Measurements from ENCODE around the gene CDON. TPM values are rescaled to one million over a fixed set of nuclear protein-coding genes. Genes with fewer than 3 reads are reported as not detected.

Gene CDON
- total and polyA plus RNA-seq, 9 donors = 15.0 to 211 (median 124) TPM

DNA sequence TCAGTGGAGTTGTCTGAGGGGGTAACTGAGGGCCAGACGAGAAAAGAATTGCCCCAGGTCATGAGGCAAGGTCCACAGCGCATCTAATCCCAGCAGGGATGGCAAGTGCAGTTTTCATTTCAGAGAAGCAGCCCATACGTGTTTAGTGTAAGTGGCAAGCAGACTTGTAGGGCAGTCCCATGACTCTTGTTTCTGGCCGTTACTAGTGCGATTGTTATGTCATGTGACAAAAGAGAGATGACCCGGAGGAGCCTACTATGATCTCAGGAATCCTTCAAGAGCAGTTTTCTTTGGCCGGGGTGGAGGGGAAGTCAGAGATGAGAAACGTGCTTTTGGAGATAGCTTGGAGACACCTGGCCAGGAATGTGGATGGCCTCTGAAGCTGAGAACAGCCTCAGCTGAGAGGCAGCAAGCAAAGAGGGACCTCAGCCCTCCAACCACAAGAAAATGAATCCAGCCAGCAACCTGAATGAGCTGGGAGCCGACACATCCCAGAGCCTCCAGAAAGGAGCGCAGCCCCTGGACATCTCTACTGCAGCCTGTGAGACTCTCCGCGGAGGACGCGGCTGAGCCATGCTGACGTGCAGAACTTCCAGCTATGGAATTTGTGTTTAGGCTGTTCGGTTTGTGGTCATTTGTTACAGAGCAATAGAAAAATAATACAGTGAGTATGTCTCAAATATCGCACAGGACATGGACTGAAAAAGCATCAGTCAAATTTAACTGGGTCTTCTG lies 44.1 kb upstream of the CDON start:
- no peaks in the 10 kb centered on the region for H3K27me3 ChIP-seq
- intact Hi-C loops (cut with DNase I) = no loop called here
- TF ChIP-seq EP300 (IDR thresholded peaks at IDR 0.05) (no peak), POLR2A (IDR thresholded peaks at IDR 0.05) (no peak)
- TF ChIP-seq, protein P1, sequence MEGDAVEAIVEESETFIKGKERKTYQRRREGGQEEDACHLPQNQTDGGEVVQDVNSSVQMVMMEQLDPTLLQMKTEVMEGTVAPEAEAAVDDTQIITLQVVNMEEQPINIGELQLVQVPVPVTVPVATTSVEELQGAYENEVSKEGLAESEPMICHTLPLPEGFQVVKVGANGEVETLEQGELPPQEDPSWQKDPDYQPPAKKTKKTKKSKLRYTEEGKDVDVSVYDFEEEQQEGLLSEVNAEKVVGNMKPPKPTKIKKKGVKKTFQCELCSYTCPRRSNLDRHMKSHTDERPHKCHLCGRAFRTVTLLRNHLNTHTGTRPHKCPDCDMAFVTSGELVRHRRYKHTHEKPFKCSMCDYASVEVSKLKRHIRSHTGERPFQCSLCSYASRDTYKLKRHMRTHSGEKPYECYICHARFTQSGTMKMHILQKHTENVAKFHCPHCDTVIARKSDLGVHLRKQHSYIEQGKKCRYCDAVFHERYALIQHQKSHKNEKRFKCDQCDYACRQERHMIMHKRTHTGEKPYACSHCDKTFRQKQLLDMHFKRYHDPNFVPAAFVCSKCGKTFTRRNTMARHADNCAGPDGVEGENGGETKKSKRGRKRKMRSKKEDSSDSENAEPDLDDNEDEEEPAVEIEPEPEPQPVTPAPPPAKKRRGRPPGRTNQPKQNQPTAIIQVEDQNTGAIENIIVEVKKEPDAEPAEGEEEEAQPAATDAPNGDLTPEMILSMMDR (IDR thresholded peaks at IDR 0.05) = no peak
- no peak for DNase-seq
- no peaks in the 10 kb centered on the region for H3K36me3 ChIP-seq
- no peak overlapping the region for H3K27ac ChIP-seq
- no peak overlapping the region for H3K4me3 ChIP-seq
- H3K4me1 ChIP-seq (ENCODE audit: insufficient read depth) = peaks cover 18% of the 10 kb centered on the region
- 71 to 85% (median 76%) methylated on average over 17 of the region's 17 CpGs for WGBS, 3 donors
- no peaks in the 10 kb centered on the region for H3K9me3 ChIP-seq

DNA sequence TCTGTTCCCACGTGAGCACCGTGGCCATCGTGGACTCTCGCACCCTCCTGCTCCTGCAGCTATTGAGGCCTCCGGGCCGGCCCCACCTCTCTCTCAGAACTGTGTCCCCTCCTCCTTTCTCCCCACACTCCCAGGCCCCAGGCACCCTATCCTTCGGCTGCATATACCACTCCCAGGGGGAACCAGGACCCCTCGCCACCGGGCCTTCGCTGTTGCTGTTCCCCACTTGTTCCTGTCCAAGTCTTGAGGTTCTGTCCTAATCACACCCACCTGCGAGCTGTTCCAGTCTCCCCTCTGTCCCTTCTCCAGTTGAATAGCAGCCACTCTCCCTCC lies 43.0 kb upstream of the CDON start:
- TF ChIP-seq EP300 (IDR thresholded peaks at IDR 0.05) (no peak), POLR2A (IDR thresholded peaks at IDR 0.05) (no peak)
- TF ChIP-seq, protein P1 (IDR thresholded peaks at IDR 0.05) = no peak
- no peak for DNase-seq
- no peaks in the 10 kb centered on the region for H3K9me3 ChIP-seq
- intact Hi-C loops (cut with DNase I) = no loop called here
- peaks cover 24% of the 10 kb centered on the region for H3K4me1 ChIP-seq (ENCODE audit: insufficient read depth)
- no peak overlapping the region for H3K27ac ChIP-seq
- H3K4me3 ChIP-seq = no peak overlapping the region
- no peaks in the 10 kb centered on the region for H3K36me3 ChIP-seq
- H3K27me3 ChIP-seq = no peaks in the 10 kb centered on the region
- WGBS, 3 donors = 87 to 92% (median 91%) methylated on average over 11 of the region's 11 CpGs

DNA sequence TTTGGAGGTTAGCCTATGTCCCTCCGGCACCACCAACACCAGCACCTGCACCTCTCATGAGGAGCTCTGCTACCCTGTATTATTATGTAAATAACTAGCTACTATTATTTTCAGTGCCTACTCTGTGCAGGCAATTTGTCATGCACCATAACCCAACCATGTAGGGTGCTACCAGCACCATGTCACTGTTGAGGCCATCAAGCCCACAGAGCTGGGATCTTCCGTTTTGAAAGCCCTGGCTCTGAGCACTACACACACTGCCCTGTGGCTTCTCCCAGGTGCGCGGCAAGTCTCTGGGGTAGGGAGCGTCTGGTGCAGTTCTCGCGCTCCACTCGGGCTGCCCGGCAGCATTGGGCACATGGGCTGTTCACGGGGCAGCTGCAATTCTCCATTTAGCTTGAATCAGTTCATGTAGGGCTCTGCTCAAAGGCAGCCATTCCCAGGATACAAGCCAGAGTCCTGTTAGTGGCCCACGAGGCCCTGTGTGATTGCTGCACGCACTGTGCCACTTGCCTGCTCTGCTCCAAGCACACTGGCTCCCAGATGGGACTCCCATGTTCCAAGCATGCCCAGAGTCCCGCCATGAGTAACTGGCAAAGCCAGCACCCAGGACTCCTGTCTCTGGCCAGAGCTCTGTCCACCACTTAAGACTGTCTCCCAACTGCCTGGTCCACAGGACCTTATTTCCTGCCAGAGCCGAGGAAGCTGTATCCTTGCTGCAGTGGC lies 42.5 kb upstream of the CDON start:
- Histone ChIP-seq H3K36me3 (no peaks in the 10 kb centered on the region), H3K27me3 (no peaks in the 10 kb centered on the region), H3K9me3 (no peaks in the 10 kb centered on the region), H3K4me1 (ENCODE audit: insufficient read depth) (peaks cover 29% of the 10 kb centered on the region), H3K4me3 (no peak overlapping the region), H3K27ac (no peak overlapping the region)
- no peak for TF ChIP-seq POLR2A (IDR thresholded peaks at IDR 0.05)
- TF ChIP-seq, protein P1 (IDR thresholded peaks at IDR 0.05) = no peak
- intact Hi-C loops (cut with DNase I) = no loop called here
- no peak for DNase-seq
- WGBS, 3 donors = 91% methylated on average over 14 of the region's 14 CpGs

DNA sequence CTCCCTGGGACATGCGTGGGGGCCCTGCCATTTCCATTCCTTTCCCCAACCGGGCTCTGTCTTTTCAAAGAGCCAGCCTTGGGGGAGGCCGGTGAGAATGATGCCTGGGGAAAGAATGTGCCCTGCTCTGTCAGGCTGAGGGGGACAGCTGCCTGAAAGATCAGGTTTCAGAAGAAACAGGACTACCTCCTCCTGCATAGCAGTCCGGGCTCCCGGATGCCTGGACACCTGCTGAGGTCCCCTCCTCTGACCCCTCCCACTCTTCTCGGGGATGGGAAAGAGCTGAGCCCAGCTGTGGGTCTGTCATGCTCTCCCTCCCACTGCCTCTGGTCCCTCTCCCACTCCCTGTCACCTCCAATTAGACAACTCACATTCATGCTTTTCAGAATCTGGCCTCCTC lies 41.8 kb upstream of the CDON start:
- intact Hi-C loops (cut with DNase I) = no loop called here
- Histone ChIP-seq H3K27ac (peak overlapping the region in 1 of 2 donors; percentile 77), H3K36me3 (no peaks in the 10 kb centered on the region), H3K4me1 (ENCODE audit: insufficient read depth) (peaks cover 29% of the 10 kb centered on the region), H3K27me3 (no peaks in the 10 kb centered on the region), H3K4me3 (no peak overlapping the region), H3K9me3 (no peaks in the 10 kb centered on the region)
- DNase-seq = no peak
- WGBS, 3 donors = 66 to 76% (median 70%) methylated on average over 6 of the region's 6 CpGs
- TF ChIP-seq EP300 (IDR thresholded peaks at IDR 0.05) = no peak
- no peak for TF ChIP-seq POLR2A (IDR thresholded peaks at IDR 0.05)
- TF ChIP-seq, protein P1 (IDR thresholded peaks at IDR 0.05) = no peak
